ENCODE measurements around the gene CDPF1. TPM values are rescaled to one million over a fixed set of nuclear protein-coding genes. Genes with fewer than 3 reads are reported as not detected.

The CDPF1 gene
- total RNA-seq, 2 experiments from 2014 or later = 1.6 to 2.6 TPM

DNA sequence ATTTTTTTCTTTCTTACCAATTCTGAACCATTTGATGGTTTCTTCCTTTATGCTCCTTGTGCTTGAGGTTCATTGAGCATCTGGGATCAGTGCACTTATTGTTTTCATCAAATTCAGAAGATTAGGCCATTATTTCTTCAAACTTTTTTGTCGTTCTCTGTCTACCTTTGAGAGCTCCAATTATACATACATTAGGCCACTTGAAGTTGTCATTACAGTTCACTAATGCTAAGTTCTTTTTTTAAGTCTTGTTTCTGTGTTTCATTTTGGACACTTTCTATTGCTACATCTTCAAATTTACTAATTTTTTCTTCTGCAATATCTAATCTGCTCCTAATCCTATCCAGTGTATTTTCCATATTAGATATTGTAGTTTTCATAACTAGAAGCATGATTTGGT, 40.8 kb downstream of the CDPF1 start:
- ChIA-PET POLR2A (no interaction called here), CTCF (no interaction called here)
- H3K27me3 Mint-ChIP-seq = no peaks in the 10 kb centered on the region
- ATAC-seq (ENCODE audit: poor library complexity) (no peak), DNase-seq (no peak)
- TF ChIP-seq, protein P1, sequence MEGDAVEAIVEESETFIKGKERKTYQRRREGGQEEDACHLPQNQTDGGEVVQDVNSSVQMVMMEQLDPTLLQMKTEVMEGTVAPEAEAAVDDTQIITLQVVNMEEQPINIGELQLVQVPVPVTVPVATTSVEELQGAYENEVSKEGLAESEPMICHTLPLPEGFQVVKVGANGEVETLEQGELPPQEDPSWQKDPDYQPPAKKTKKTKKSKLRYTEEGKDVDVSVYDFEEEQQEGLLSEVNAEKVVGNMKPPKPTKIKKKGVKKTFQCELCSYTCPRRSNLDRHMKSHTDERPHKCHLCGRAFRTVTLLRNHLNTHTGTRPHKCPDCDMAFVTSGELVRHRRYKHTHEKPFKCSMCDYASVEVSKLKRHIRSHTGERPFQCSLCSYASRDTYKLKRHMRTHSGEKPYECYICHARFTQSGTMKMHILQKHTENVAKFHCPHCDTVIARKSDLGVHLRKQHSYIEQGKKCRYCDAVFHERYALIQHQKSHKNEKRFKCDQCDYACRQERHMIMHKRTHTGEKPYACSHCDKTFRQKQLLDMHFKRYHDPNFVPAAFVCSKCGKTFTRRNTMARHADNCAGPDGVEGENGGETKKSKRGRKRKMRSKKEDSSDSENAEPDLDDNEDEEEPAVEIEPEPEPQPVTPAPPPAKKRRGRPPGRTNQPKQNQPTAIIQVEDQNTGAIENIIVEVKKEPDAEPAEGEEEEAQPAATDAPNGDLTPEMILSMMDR (IDR thresholded peaks at IDR 0.05) = no peak
- no peaks in the 10 kb centered on the region for H3K27me3 ChIP-seq (ENCODE audit: control insufficient read depth in 1 of 2, insufficient read depth in 2 of 2, low read length in 2 of 2)
- peaks cover 86% of the 10 kb centered on the region for H3K36me3 Mint-ChIP-seq (ENCODE audit: low read depth)
- H3K27ac ChIP-seq (ENCODE audit: low read depth in 1 of 2, low read length in 2 of 2) = no peak overlapping the region
- H3K4me1 ChIP-seq (ENCODE audit: insufficient read depth, low read length) = no peaks in the 10 kb centered on the region
- peaks cover 10 to 22% of the 10 kb centered on the region in 2 experiments for H3K9me3 ChIP-seq (ENCODE audit: control insufficient read depth in 1 of 2, insufficient read depth in 1 of 2, low read length in 2 of 2)
- H3K27ac Mint-ChIP-seq = no peak overlapping the region
- H3K4me3 ChIP-seq (ENCODE audit: low read length) = no peak overlapping the region
- peaks cover 8% of the 10 kb centered on the region for H3K36me3 ChIP-seq (ENCODE audit: insufficient read depth, low read length)
- no peaks in the 10 kb centered on the region for H3K4me1 Mint-ChIP-seq (ENCODE audit: low read depth)
- intact Hi-C loops (cut with DNase I, micrococcal nuclease) = no loop called here
- H3K4me3 Mint-ChIP-seq = no peak overlapping the region
- peaks cover 9% of the 10 kb centered on the region for H3K9me3 Mint-ChIP-seq

DNA sequence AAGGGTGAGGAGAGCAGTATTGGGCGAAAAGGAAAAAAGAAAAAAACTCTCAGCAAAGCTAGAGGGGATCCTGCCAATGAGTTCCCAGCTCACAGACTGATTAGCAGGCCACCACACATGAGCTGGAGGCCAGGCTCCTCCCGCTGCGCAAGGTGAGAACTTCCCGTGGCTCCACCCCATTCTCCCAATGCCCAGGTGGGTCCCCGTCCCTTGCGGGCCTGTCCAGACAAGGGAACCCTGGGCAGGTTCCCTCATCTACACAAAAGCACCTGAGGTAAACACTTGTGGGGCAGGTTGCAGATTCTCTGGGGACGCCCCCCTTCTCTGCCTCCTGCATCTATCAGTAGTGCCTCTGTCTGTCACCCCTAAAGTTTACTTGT, 46.5 kb downstream of the CDPF1 start:
- H3K4me1 ChIP-seq (ENCODE audit: insufficient read depth, low read length) = no peaks in the 10 kb centered on the region
- Mint-ChIP-seq H3K9me3 (peaks cover 2% of the 10 kb centered on the region), H3K4me1 (ENCODE audit: low read depth) (no peaks in the 10 kb centered on the region), H3K27me3 (no peaks in the 10 kb centered on the region), H3K36me3 (ENCODE audit: low read depth) (peaks cover 74% of the 10 kb centered on the region), H3K27ac (no peak overlapping the region), H3K4me3 (no peak overlapping the region)
- CTCF ChIA-PET = no interaction called here
- ATAC-seq (ENCODE audit: poor library complexity) = no peak
- no peak for DNase-seq
- POLR2A ChIA-PET = no interaction called here
- H3K27ac ChIP-seq (ENCODE audit: low read depth in 1 of 2, low read length in 2 of 2) = no peak overlapping the region
- TF ChIP-seq, protein P1 (IDR thresholded peaks at IDR 0.05) = no peak
- intact Hi-C loops (cut with DNase I, micrococcal nuclease) = no loop called here
- H3K4me3 ChIP-seq (ENCODE audit: low read length) = no peak overlapping the region
- H3K36me3 ChIP-seq (ENCODE audit: insufficient read depth, low read length) = peaks cover 22% of the 10 kb centered on the region
- H3K9me3 ChIP-seq (ENCODE audit: control insufficient read depth in 1 of 2, insufficient read depth in 1 of 2, low read length in 2 of 2) = peaks cover 4 to 20% of the 10 kb centered on the region in 2 experiments
- no peaks in the 10 kb centered on the region for H3K27me3 ChIP-seq (ENCODE audit: control insufficient read depth in 1 of 2, insufficient read depth in 2 of 2, low read length in 2 of 2)

DNA sequence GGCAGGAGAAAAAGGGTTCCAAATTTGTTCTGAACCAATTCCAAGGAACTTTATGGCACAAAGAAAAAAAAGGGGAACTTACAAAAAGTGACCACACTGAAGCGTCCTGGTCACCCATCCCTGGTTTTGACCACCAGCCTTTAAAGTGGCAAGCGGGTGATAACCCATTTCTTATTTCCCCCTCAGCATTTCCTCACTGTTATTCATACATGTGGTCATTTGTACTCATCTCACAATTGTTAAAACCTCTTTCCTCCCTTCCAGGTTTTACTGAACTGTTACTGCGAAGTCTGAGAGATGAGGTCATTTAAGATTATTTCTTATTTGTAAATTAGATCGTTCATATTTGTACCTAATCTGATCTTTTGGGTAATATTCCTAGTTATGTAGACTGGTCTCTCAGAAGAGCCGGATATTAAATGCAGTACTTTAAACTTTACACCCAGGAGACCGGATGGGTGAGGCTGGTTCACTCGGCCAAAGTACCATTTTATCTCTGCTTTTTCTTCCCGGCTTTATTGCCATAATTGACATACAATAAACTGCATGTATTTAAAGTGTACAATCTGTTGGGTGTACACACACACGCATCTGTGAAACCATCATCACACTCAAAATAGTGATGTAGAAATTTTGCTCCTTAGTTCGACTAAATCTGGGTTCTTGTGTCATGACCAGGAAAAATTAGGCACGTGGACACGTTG, 47.0 kb downstream of the CDPF1 start:
- H3K9me3 ChIP-seq (ENCODE audit: control insufficient read depth in 1 of 2, insufficient read depth in 1 of 2, low read length in 2 of 2) = peaks cover 4 to 15% of the 10 kb centered on the region in 2 experiments
- H3K27me3 ChIP-seq (ENCODE audit: control insufficient read depth in 1 of 2, insufficient read depth in 2 of 2, low read length in 2 of 2) = no peaks in the 10 kb centered on the region
- DNase-seq = no peak
- ATAC-seq (ENCODE audit: poor library complexity) = no peak
- no peak overlapping the region for H3K4me3 Mint-ChIP-seq
- H3K36me3 Mint-ChIP-seq (ENCODE audit: low read depth) = peaks cover 68% of the 10 kb centered on the region
- no peak overlapping the region for H3K4me3 ChIP-seq (ENCODE audit: low read length)
- TF ChIP-seq, protein P1 (IDR thresholded peaks at IDR 0.05) = no peak
- no peaks in the 10 kb centered on the region for H3K27me3 Mint-ChIP-seq
- peaks cover 22% of the 10 kb centered on the region for H3K36me3 ChIP-seq (ENCODE audit: insufficient read depth, low read length)
- intact Hi-C loops (cut with DNase I, micrococcal nuclease) = no loop called here
- no peaks in the 10 kb centered on the region for H3K4me1 Mint-ChIP-seq (ENCODE audit: low read depth)
- no peak overlapping the region for H3K27ac ChIP-seq (ENCODE audit: low read depth in 1 of 2, low read length in 2 of 2)
- CTCF ChIA-PET = no interaction called here
- POLR2A ChIA-PET = no interaction called here
- H3K4me1 ChIP-seq (ENCODE audit: insufficient read depth, low read length) = no peaks in the 10 kb centered on the region
- H3K9me3 Mint-ChIP-seq = no peaks in the 10 kb centered on the region
- no peak overlapping the region for H3K27ac Mint-ChIP-seq
